Choroid plexus epithelial cell (primary cell): ENCODE data around the gene TULP4.

Experiments used
- DNase-seq: peaks from one replicate; pipeline ENCODE4 v3.0.0-alpha.2; 2010; ENCODE audit warnings: low read depth
- H3K4me3 ChIP-seq: 2 replicates; pipeline ENCODE4 v1.5.1; 2011; ENCODE audit warnings: low read depth, mild to moderate bottlenecking, control low read depth, low read length, moderate library complexity
- TF ChIP-seq, protein P1 (sequence below): conservative IDR thresholded peaks from 2 replicates; pipeline ENCODE4 v1.5.1; 2011; ENCODE audit warnings: low read depth, mild to moderate bottlenecking, control low read depth, inconsistent platforms, low read length, moderate library complexity

Gene TULP4

DNA sequence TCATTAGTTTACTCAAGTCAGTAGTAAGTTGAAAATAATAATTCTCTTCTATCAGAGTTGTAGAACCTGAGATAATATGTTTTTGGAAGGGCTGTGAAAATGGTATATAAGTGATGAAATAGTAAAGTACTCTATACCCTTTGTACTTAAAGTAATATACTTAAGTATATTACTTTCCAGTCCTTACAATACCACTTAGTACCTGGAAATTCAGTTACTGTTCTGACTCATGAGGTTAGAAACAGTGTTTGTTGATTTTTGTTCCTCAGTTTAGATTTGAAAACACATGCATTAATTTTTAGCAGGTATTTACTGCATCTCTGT, 10.1 kb downstream of the TULP4 start:
- DNase-seq: no peak
- H3K4me3 ChIP-seq: no peak overlapping the region
- TF ChIP-seq, protein P1, sequence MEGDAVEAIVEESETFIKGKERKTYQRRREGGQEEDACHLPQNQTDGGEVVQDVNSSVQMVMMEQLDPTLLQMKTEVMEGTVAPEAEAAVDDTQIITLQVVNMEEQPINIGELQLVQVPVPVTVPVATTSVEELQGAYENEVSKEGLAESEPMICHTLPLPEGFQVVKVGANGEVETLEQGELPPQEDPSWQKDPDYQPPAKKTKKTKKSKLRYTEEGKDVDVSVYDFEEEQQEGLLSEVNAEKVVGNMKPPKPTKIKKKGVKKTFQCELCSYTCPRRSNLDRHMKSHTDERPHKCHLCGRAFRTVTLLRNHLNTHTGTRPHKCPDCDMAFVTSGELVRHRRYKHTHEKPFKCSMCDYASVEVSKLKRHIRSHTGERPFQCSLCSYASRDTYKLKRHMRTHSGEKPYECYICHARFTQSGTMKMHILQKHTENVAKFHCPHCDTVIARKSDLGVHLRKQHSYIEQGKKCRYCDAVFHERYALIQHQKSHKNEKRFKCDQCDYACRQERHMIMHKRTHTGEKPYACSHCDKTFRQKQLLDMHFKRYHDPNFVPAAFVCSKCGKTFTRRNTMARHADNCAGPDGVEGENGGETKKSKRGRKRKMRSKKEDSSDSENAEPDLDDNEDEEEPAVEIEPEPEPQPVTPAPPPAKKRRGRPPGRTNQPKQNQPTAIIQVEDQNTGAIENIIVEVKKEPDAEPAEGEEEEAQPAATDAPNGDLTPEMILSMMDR: no peak

DNA sequence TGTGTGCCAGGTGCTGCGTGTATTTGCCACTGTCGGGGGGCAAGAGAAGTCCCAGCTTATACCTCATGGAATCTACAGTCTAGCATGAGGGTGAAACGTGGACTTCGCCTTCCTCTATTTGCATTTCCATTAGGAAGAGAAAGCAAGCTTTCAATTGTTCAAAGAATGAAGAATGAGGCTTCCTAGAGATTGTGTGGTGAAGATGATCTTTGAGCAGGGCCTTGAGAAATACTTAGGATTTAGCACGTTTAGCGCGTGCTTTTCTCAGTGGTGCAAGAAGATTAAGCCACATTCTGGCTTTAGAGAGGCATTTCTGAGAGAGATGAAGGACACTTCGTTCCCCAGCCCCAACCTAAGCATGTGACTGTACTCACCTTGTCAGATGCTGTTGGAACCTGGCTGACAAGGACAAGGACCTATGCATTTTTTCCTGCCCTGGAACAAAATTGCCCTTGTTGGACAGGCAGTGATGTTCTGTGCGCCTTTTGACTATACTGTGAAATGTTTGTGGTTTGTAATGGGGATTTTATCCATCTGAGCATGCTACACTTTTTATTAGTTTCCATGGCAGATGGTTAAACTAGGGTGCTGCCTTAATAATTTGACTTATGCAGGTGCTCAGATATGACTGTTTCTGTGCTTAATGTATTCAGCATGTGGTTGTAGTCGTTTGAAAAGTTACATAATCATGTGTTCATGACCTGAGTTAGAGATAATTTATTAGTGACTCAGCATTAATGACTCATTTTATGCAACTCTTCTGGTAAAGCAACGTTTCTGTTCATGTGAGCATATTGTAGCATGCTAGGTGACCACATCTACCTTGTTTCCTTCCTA, 10.7 kb downstream of the TULP4 start:
- TF ChIP-seq, protein P1: no peak
- DNase-seq: peak; percentile 76
- no peak overlapping the region for H3K4me3 ChIP-seq

DNA sequence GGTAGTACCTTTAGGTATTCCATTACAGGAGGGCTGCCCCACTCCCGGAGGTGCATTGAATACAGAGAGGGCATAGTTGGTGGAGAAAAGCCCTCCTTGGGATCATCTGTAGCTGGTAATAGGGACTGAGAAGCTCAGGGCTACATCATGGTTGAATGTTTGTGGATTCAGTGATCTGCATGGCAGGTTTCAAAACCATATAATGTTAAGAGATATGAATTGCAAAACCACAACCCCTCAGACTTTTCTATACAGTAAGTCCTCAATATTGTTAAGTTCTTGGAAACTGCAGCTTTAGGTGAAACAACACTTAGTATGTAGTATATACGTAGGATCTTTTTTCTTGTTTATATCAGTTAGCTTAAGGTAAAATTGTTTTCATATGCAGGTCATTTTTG, 11.3 kb downstream of the TULP4 start:
- DNase-seq: no peak
- TF ChIP-seq, protein P1: no peak
- no peak overlapping the region for H3K4me3 ChIP-seq

DNA sequence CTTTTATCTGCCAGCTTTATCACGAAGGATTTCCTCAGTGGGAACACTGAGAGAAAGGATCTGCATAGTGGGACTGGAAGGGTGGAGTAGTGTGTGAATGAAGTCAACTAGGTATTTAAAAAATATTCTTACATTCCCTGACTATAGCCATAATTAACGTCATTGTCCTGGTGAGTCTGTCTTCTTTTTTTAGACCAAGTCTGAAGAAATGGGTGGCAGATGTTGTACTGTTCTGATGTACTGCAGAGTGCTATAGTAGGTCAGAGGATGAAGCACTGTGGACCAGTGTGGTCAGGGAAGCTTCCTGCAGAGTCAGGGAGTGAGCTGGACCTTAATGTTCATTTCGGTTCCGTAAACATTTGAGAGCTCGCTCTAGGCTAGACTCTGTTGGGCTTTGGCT, 11.9 kb downstream of the TULP4 start:
- peak; percentile 63 for DNase-seq
- TF ChIP-seq, protein P1: no peak
- H3K4me3 ChIP-seq: no peak overlapping the region

DNA sequence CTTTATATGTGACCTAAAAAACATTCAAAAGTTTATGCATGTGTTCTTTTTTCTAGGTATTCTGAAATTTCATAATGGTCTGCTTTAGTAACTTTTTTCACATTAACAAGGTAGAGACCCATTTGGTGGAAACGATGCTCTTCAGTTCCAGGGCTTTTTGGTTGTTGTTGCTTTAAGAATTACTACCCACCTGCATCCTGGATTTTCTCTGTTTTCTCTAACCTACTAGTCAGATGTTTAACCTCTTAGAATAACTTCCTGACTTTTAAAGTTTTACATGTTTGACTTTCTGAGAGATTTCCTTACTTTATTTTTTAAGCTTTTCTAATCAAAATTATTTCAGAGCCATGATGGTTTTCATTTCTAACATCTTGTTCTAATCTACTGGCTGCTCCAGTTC, 14.9 kb downstream of the TULP4 start:
- no peak for DNase-seq
- TF ChIP-seq, protein P1: no peak
- H3K4me3 ChIP-seq: no peak overlapping the region

DNA sequence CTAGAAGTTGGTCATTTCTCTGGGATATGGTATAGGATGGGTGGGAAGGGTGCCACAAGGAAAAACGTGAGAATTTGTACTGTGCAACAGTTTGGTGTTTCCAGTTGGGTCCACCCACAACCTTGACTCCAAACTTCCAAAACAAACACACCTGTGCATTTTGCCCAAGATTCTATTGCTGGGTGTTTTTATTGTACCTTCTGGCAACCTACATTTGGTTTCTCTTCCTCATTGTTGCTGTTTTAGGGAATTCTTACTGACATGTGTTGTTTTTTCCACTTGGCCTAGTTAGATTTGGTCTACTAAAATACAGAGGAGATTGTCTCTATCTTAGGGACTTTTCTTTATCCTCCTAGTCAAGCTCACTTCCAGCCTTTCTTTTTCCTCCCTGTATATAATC, 16.7 kb downstream of the TULP4 start:
- no peak overlapping the region for H3K4me3 ChIP-seq
- no peak for DNase-seq
- TF ChIP-seq, protein P1: no peak

DNA sequence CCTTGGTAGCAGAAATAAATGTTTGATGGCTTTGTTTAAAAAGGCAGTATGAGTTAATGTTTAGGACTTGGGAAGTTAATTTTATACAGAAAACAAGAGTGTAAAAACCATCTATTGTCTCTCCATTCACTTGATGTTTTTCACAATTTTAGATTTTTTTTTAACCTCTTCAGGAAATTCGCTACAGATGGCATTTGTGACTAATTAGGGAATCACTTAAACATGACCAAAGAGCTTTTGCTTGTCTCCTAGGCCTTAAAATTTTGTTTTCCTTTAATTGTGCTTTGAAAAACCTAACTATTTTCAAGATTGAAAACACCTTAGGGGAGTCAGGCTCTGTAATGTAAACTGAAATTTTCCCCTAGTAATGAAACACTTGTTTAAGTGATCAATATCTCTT, 17.3 kb downstream of the TULP4 start:
- TF ChIP-seq, protein P1: no peak
- H3K4me3 ChIP-seq: no peak overlapping the region
- no peak for DNase-seq
